DMS 273 (cell line): Measurements from ENCODE around the gene LINGO3.
A peak's percentile ranks its signal among the peaks of the same experiment; 100 is the strongest.
"Not testable (repeated sequence)": the region's sequence is repeated elsewhere in the genome, so short reads cannot be mapped to it uniquely, and the experiment has no call there.

ENCODE experiments used
- DNase-seq: peaks from one replicate; lab custom pipeline; 2025; ENCODE audit not compliant: unreplicated experiment; lab: John Stamatoyannopoulos, UW

Gene LINGO3

GRCh38 chr19:2283835-2284507, 24.0 kb downstream of the LINGO3 start:
- no peak for DNase-seq

GRCh38 chr19:2282862-2283237, 25.1 kb downstream of the LINGO3 start:
- DNase-seq, result no peak

GRCh38 chr19:2282062-2282861, 25.7 kb downstream of the LINGO3 start, which contains the start of gene PEAK3:
Gene PEAK3, minus strand, starts transcription at chr19:2282175. Its CDS starts 1,244 bp downstream, at chr19:2280931.
- DNase-seq, result peak; percentile 43

- not testable (repeated sequence) for DNase-seq
Observed at GRCh38 chr19:2281265-2282061, 26.5 kb downstream of the LINGO3 start.

- DNase-seq, result no peak
Observed at GRCh38 chr19:2280633-2281264, 27.2 kb downstream of the LINGO3 start.

GRCh38 chr19:2278459-2279158, 29.3 kb downstream of the LINGO3 start:
- no peak for DNase-seq

- no peak for DNase-seq
Observed at GRCh38 chr19:2277138-2277537, 30.8 kb downstream of the LINGO3 start.

- DNase-seq, result no peak
Observed at GRCh38 chr19:2276429-2276986, 31.4 kb downstream of the LINGO3 start.

- DNase-seq, result no peak
Observed at GRCh38 chr19:2275588-2276428, 32.1 kb downstream of the LINGO3 start.

GRCh38 chr19:2274931-2275535, 32.9 kb downstream of the LINGO3 start:
- peak; percentile 87 for DNase-seq

GRCh38 chr19:2274185-2274711, 33.7 kb downstream of the LINGO3 start:
- no peak for DNase-seq

GRCh38 chr19:2273356-2274184, 34.4 kb downstream of the LINGO3 start:
- peak; percentile 91 for DNase-seq

- DNase-seq, result no peak
Observed at GRCh38 chr19:2271234-2272103, 36.5 kb downstream of the LINGO3 start.

GRCh38 chr19:2270423-2271233, 37.3 kb downstream of the LINGO3 start:
- peak; percentile 88 for DNase-seq

- peak; percentile 49 for DNase-seq
Observed at GRCh38 chr19:2270157-2270422, 37.9 kb downstream of the LINGO3 start.
